Measurements from ENCODE around the gene ARHGAP36.

The ARHGAP36 gene

DNA sequence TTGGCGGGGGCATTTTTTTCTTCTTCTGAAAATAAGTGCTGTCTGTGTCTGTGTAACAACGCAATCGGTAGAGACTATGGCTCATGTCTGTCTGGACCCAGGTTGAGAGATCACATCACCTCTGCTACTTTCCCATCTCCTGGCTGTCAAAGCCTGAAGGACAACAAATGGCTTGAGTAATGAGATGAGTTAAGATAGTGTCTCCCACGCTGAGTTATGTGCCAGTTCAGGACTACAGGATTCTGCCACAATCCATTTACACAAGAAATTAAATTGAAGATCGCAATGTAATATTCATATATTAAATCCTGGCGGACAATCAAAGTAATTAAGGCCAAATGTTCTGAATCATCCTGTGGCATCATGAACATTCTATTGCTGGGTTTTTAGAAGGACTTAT is 16.5 kb upstream of the ARHGAP36 start:
- H3K9me3 ChIP-seq (ENCODE audit: low read length) = no peaks in the 10 kb centered on the region
- TF ChIP-seq, protein P1, sequence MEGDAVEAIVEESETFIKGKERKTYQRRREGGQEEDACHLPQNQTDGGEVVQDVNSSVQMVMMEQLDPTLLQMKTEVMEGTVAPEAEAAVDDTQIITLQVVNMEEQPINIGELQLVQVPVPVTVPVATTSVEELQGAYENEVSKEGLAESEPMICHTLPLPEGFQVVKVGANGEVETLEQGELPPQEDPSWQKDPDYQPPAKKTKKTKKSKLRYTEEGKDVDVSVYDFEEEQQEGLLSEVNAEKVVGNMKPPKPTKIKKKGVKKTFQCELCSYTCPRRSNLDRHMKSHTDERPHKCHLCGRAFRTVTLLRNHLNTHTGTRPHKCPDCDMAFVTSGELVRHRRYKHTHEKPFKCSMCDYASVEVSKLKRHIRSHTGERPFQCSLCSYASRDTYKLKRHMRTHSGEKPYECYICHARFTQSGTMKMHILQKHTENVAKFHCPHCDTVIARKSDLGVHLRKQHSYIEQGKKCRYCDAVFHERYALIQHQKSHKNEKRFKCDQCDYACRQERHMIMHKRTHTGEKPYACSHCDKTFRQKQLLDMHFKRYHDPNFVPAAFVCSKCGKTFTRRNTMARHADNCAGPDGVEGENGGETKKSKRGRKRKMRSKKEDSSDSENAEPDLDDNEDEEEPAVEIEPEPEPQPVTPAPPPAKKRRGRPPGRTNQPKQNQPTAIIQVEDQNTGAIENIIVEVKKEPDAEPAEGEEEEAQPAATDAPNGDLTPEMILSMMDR (IDR thresholded peaks at IDR 0.05; ENCODE audit: low read length) = no peak
- no peak for TF ChIP-seq EZH2 (IDR thresholded peaks at IDR 0.05; ENCODE audit: borderline replicate concordance, low read length)
- H3K9me2 ChIP-seq (ENCODE audit: low read depth, low read length) = no peaks in the 10 kb centered on the region
- H3K27me3 ChIP-seq (ENCODE audit: insufficient read depth, low read length) = no peaks in the 10 kb centered on the region
- no peak overlapping the region for H3K9ac ChIP-seq (ENCODE audit: low read length)
- H3K36me3 ChIP-seq (ENCODE audit: insufficient read depth, low read length) = no peaks in the 10 kb centered on the region
- no peaks in the 10 kb centered on the region for H3K4me1 ChIP-seq (ENCODE audit: insufficient read depth, low read length, severe bottlenecking)
- H3K79me2 ChIP-seq (ENCODE audit: insufficient read depth, low read length) = no peaks in the 10 kb centered on the region
- no peak overlapping the region for H3K4me3 ChIP-seq (ENCODE audit: low read depth, low read length, poor library complexity, severe bottlenecking)
- no peak overlapping the region for H3K4me2 ChIP-seq (ENCODE audit: low read length)
- H4K20me1 ChIP-seq (ENCODE audit: insufficient read depth, low read length) = no peaks in the 10 kb centered on the region
- no peak overlapping the region for H3K27ac ChIP-seq (ENCODE audit: low read depth, low read length, poor library complexity, severe bottlenecking)
- no peak overlapping the region for H2AFZ ChIP-seq (ENCODE audit: low read length)
- no peaks in the 10 kb centered on the region for H3F3A ChIP-seq (ENCODE audit: insufficient read depth, low read length)

DNA sequence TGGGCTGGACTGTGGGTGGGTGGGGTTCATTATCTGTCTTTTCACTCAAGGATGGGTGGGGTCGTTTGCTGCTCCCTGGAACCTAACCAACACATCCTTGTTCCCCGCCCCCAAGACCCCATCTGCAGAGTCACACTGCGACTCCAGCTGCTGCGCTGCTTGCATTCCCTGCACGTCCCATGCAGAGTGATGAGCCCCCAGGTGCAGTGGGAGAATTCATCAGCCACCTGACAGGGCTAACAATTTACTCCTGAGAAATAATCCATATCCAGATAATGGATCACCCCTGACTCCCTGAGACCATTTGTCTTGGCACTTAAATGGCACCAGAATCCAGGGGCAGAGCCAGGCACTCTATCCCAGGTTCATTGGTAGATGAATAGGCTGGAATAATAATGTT is 12.4 kb upstream of the ARHGAP36 start:
- H3K9me3 ChIP-seq (ENCODE audit: low read length) = no peaks in the 10 kb centered on the region
- no peak overlapping the region for H3K27ac ChIP-seq (ENCODE audit: low read depth, low read length, poor library complexity, severe bottlenecking)
- no peak overlapping the region for H3K4me2 ChIP-seq (ENCODE audit: low read length)
- H4K20me1 ChIP-seq (ENCODE audit: insufficient read depth, low read length) = no peaks in the 10 kb centered on the region
- no peaks in the 10 kb centered on the region for H3K9me2 ChIP-seq (ENCODE audit: low read depth, low read length)
- H3K4me3 ChIP-seq (ENCODE audit: low read depth, low read length, poor library complexity, severe bottlenecking) = no peak overlapping the region
- H3K9ac ChIP-seq (ENCODE audit: low read length) = no peak overlapping the region
- H3K36me3 ChIP-seq (ENCODE audit: insufficient read depth, low read length) = no peaks in the 10 kb centered on the region
- TF ChIP-seq, protein P1 (IDR thresholded peaks at IDR 0.05; ENCODE audit: low read length) = no peak
- no peak for TF ChIP-seq EZH2 (IDR thresholded peaks at IDR 0.05; ENCODE audit: borderline replicate concordance, low read length)
- H2AFZ ChIP-seq (ENCODE audit: low read length) = no peak overlapping the region
- no peaks in the 10 kb centered on the region for H3K27me3 ChIP-seq (ENCODE audit: insufficient read depth, low read length)
- H3K79me2 ChIP-seq (ENCODE audit: insufficient read depth, low read length) = no peaks in the 10 kb centered on the region
- H3F3A ChIP-seq (ENCODE audit: insufficient read depth, low read length) = no peaks in the 10 kb centered on the region
- H3K4me1 ChIP-seq (ENCODE audit: insufficient read depth, low read length, severe bottlenecking) = no peaks in the 10 kb centered on the region

DNA sequence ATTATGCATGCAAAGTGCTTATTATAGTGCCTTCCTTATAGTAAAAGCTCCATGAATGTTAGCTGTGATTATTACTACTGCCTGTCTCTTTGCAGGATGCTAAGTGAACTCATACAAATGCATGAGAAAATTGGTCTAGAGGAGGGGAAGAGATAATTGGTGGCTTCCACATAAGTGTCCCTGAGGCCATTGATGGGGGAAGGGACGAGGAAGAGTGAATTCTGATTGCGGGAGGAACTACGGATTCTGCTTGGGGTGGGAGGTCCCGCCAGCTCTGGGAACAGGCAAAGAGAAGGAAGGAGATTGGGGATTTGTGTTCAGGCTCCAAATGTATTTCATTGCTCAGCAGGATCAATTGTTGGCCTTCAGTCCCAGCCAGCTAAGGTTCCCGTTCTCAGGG is 11.6 kb upstream of the ARHGAP36 start:
- Histone ChIP-seq H3F3A (ENCODE audit: insufficient read depth, low read length) (no peaks in the 10 kb centered on the region), H3K4me2 (ENCODE audit: low read length) (no peak overlapping the region), H3K9me3 (ENCODE audit: low read length) (no peaks in the 10 kb centered on the region), H3K4me1 (ENCODE audit: insufficient read depth, low read length, severe bottlenecking) (no peaks in the 10 kb centered on the region), H2AFZ (ENCODE audit: low read length) (no peak overlapping the region), H3K9ac (ENCODE audit: low read length) (no peak overlapping the region), H3K27ac (ENCODE audit: low read depth, low read length, poor library complexity, severe bottlenecking) (no peak overlapping the region), H3K27me3 (ENCODE audit: insufficient read depth, low read length) (no peaks in the 10 kb centered on the region), H3K4me3 (ENCODE audit: low read depth, low read length, poor library complexity, severe bottlenecking) (no peak overlapping the region), H3K9me2 (ENCODE audit: low read depth, low read length) (no peaks in the 10 kb centered on the region), H3K36me3 (ENCODE audit: insufficient read depth, low read length) (no peaks in the 10 kb centered on the region), H3K79me2 (ENCODE audit: insufficient read depth, low read length) (no peaks in the 10 kb centered on the region), H4K20me1 (ENCODE audit: insufficient read depth, low read length) (no peaks in the 10 kb centered on the region)
- no peak for TF ChIP-seq EZH2 (IDR thresholded peaks at IDR 0.05; ENCODE audit: borderline replicate concordance, low read length)
- TF ChIP-seq, protein P1 (IDR thresholded peaks at IDR 0.05; ENCODE audit: low read length) = no peak

Measured in OCI-LY1 (cell line).